ENCODE data around the gene DUSP11.

The DUSP11 gene

DNA sequence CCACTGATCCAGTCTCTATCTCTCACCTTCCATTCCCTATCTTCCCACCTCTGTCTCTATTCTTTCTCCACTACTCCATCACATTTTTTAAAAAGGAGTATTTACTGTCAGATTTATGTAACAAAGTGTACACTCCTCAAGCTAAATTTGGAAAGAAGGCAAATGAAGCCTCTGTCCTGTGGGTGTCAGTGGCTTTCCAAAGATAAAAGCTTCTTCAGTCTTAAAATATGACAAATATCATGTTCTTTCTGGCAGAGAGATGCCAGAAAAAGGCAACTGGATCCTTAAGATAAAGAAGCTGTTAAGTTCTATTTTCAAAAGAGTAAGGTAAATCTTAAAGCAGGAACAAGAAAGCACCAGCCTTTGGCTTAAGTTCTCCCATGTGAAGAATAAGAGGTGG is 7.1 kb downstream of the DUSP11 start:
- Histone ChIP-seq H3K4me1 (ENCODE audit: low read length) (no peaks in the 10 kb centered on the region), H3K4me2 (ENCODE audit: low read depth, low read length) (no peak overlapping the region), H3K4me3 (ENCODE audit: low read length) (no peak overlapping the region), H3K27me3 (replicated peaks; ENCODE audit: insufficient read depth, low read length) (no peaks in the 10 kb centered on the region), H3K27ac (ENCODE audit: low read length) (no peak overlapping the region), H3K9ac (ENCODE audit: low read length) (no peak overlapping the region), H3K9me3 (replicated peaks; ENCODE audit: insufficient read depth, low read length) (no peaks in the 10 kb centered on the region), H3F3A (ENCODE audit: insufficient read depth, low read length) (no peaks in the 10 kb centered on the region), H3K79me2 (ENCODE audit: low read length) (peaks cover 22% of the 10 kb centered on the region), H3K9me2 (replicated peaks; ENCODE audit: insufficient read depth, low read length) (no peaks in the 10 kb centered on the region), H2AFZ (ENCODE audit: low read length) (no peak overlapping the region), H4K20me1 (ENCODE audit: insufficient read depth, low read length) (peaks cover 2% of the 10 kb centered on the region; the same call in 1 of the 2 replicates), H3K36me3 (replicated peaks; ENCODE audit: insufficient read depth, low read length) (peaks cover 6% of the 10 kb centered on the region; the same call in 1 of the 2 replicates)
- no peak for DNase-seq
- TF ChIP-seq EZH2phosphoT487 (IDR thresholded peaks at IDR 0.05; ENCODE audit: low read length) = no peak
- no peak for TF ChIP-seq EZH2 (optimal IDR thresholded peaks at IDR 0.05; ENCODE audit: low read depth, low read length)

- no peak for TF ChIP-seq EZH2 (optimal IDR thresholded peaks at IDR 0.05; ENCODE audit: low read depth, low read length)
- TF ChIP-seq EZH2phosphoT487 (IDR thresholded peaks at IDR 0.05; ENCODE audit: low read length) = no peak
- TF ChIP-seq CTCF (IDR thresholded peaks at IDR 0.05; ENCODE audit: low read length) = no peak
- Histone ChIP-seq H3K9ac (ENCODE audit: low read length) (no peak overlapping the region), H3K9me2 (replicated peaks; ENCODE audit: insufficient read depth, low read length) (no peaks in the 10 kb centered on the region), H3K4me1 (ENCODE audit: low read length) (no peaks in the 10 kb centered on the region), H3K27ac (ENCODE audit: low read length) (no peak overlapping the region), H4K20me1 (ENCODE audit: insufficient read depth, low read length) (peaks cover 2% of the 10 kb centered on the region; the same call in 1 of the 2 replicates), H3K9me3 (replicated peaks; ENCODE audit: insufficient read depth, low read length) (no peaks in the 10 kb centered on the region), H3F3A (ENCODE audit: insufficient read depth, low read length) (no peaks in the 10 kb centered on the region), H3K79me2 (ENCODE audit: low read length) (peaks cover 8% of the 10 kb centered on the region), H3K4me2 (ENCODE audit: low read depth, low read length) (no peak overlapping the region), H3K27me3 (replicated peaks; ENCODE audit: insufficient read depth, low read length) (no peaks in the 10 kb centered on the region), H3K4me3 (ENCODE audit: low read length) (no peak overlapping the region), H2AFZ (ENCODE audit: low read length) (no peak overlapping the region), H3K36me3 (replicated peaks; ENCODE audit: insufficient read depth, low read length) (peaks cover 11% of the 10 kb centered on the region; the same call in 1 of the 2 replicates)
- no peak for DNase-seq
Observed at GRCh38 chr2:73770725-73771124, 9.2 kb downstream of the DUSP11 start.

DNA sequence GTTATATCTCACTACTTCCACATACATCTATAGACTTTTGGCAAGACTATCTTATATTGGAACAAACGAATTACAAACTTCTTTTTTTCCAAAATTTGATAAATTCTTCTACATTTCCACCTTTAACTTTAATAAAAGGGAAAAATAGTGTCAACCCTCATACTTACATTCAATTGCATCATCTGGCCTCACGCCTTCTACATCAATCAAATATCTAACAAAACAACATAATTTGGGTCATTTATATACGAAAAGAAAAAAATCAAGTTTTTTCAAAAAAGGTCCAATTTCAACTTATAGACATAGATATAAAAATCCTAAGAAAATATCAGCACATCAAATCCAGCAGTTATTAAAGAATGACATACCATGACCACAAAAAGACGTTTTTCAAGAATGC is 12.9 kb downstream of the DUSP11 start:
- no peaks in the 10 kb centered on the region for H3K27me3 ChIP-seq (replicated peaks; ENCODE audit: insufficient read depth, low read length)
- no peaks in the 10 kb centered on the region for H3K4me1 ChIP-seq (ENCODE audit: low read length)
- no peaks in the 10 kb centered on the region for H4K20me1 ChIP-seq (ENCODE audit: insufficient read depth, low read length)
- H3K9me3 ChIP-seq (replicated peaks; ENCODE audit: insufficient read depth, low read length) = no peaks in the 10 kb centered on the region
- peaks cover 8% of the 10 kb centered on the region; the same call in 1 of the 2 replicates for H3K36me3 ChIP-seq (replicated peaks; ENCODE audit: insufficient read depth, low read length)
- DNase-seq = no peak
- H3K9ac ChIP-seq (ENCODE audit: low read length) = no peak overlapping the region
- no peak overlapping the region for H3K4me3 ChIP-seq (ENCODE audit: low read length)
- no peak overlapping the region for H3K27ac ChIP-seq (ENCODE audit: low read length)
- no peaks in the 10 kb centered on the region for H3F3A ChIP-seq (ENCODE audit: insufficient read depth, low read length)
- H3K4me2 ChIP-seq (ENCODE audit: low read depth, low read length) = no peak overlapping the region
- H3K9me2 ChIP-seq (replicated peaks; ENCODE audit: insufficient read depth, low read length) = no peaks in the 10 kb centered on the region
- no peak overlapping the region for H2AFZ ChIP-seq (ENCODE audit: low read length)
- TF ChIP-seq CTCF (IDR thresholded peaks at IDR 0.05; ENCODE audit: low read length) (no peak), EZH2 (optimal IDR thresholded peaks at IDR 0.05; ENCODE audit: low read depth, low read length) (no peak), EZH2phosphoT487 (IDR thresholded peaks at IDR 0.05; ENCODE audit: low read length) (no peak)
- H3K79me2 ChIP-seq (ENCODE audit: low read length) = no peaks in the 10 kb centered on the region

DNA sequence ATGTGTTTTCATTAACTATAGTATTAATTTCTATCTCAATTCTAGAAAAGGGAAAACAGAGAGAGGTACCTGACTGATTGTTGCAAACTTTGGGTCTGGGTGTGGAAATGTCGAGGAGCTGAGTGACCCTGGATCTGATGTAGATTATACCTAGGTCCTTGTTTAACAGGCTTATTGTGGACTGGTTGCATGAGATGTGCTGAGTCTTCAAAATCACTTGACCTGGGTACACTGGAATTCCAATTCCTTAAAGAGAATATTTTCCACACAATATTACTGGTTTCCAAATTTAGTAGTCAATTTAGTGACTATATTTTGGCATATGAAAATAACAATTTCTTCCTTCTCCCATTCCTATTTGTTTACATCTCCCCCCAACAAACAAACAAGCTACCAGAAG is 13.6 kb downstream of the DUSP11 start:
- H3K9me3 ChIP-seq (replicated peaks; ENCODE audit: insufficient read depth, low read length) = no peaks in the 10 kb centered on the region
- no peak overlapping the region for H3K27ac ChIP-seq (ENCODE audit: low read length)
- H2AFZ ChIP-seq (ENCODE audit: low read length) = no peak overlapping the region
- no peaks in the 10 kb centered on the region for H3K79me2 ChIP-seq (ENCODE audit: low read length)
- no peaks in the 10 kb centered on the region for H3K4me1 ChIP-seq (ENCODE audit: low read length)
- H3K27me3 ChIP-seq (replicated peaks; ENCODE audit: insufficient read depth, low read length) = no peaks in the 10 kb centered on the region
- no peaks in the 10 kb centered on the region for H3F3A ChIP-seq (ENCODE audit: insufficient read depth, low read length)
- no peaks in the 10 kb centered on the region for H4K20me1 ChIP-seq (ENCODE audit: insufficient read depth, low read length)
- no peak for TF ChIP-seq EZH2phosphoT487 (IDR thresholded peaks at IDR 0.05; ENCODE audit: low read length)
- TF ChIP-seq EZH2 (optimal IDR thresholded peaks at IDR 0.05; ENCODE audit: low read depth, low read length) = no peak
- TF ChIP-seq CTCF (IDR thresholded peaks at IDR 0.05; ENCODE audit: low read length) = no peak
- DNase-seq = no peak
- H3K9me2 ChIP-seq (replicated peaks; ENCODE audit: insufficient read depth, low read length) = no peaks in the 10 kb centered on the region
- peaks cover 8% of the 10 kb centered on the region; the same call in 1 of the 2 replicates for H3K36me3 ChIP-seq (replicated peaks; ENCODE audit: insufficient read depth, low read length)
- no peak overlapping the region for H3K9ac ChIP-seq (ENCODE audit: low read length)
- H3K4me3 ChIP-seq (ENCODE audit: low read length) = no peak overlapping the region
- H3K4me2 ChIP-seq (ENCODE audit: low read depth, low read length) = no peak overlapping the region
